NCI-H1417 treated with DMSO at 0.1 percent for 48 hours (cell line): ENCODE data around the gene CFAP221.

Experiments
- DNase-seq: peaks from one replicate; lab custom pipeline; 2025; lab: John Stamatoyannopoulos, UW

CFAP221 gene

GRCh38 chr2:119699016-119699606 is 154.9 kb downstream of the CFAP221 start:
- no peak for DNase-seq

- no peak for DNase-seq
Measured at GRCh38 chr2:119700866-119701265, 156.6 kb downstream of the CFAP221 start.

- DNase-seq: no peak
Measured at GRCh38 chr2:119701352-119701751, 157.1 kb downstream of the CFAP221 start.

GRCh38 chr2:119702203-119702917 is 158.1 kb downstream of the CFAP221 start:
- DNase-seq: no peak

GRCh38 chr2:119702918-119703401 is 158.7 kb downstream of the CFAP221 start:
- no peak for DNase-seq

- no peak for DNase-seq
Measured at GRCh38 chr2:119703526-119703925, 159.3 kb downstream of the CFAP221 start.

GRCh38 chr2:119704670-119705120 is 160.4 kb downstream of the CFAP221 start:
- DNase-seq: no peak

GRCh38 chr2:119706221-119706620 is 162.0 kb downstream of the CFAP221 start:
- DNase-seq: no peak
